Hindlimb muscle (tissue), 1 donor: ENCODE data around the gene TMEM183A. TPM values are rescaled to one million over a fixed set of nuclear protein-coding genes. Genes with fewer than 3 reads are reported as not detected.
"Not testable (repeated sequence)": the region's sequence is repeated elsewhere in the genome, so short reads cannot be mapped to it uniquely, and the experiment has no call there.

Experiments used
- DNase-seq: peaks from one replicate; pipeline ENCODE4 v3.0.0-alpha.2; 2013
- polyA plus RNA-seq: library from polyadenylated mRNA; unstranded; fragments of 120-200 nt; gene quantifications from one replicate; pipeline ENCODE4 v1.2.1, GENCODE V29; 2013; ENCODE audit not compliant: insufficient read length

The TMEM183A gene
- polyA plus RNA-seq, 1 donor = 35.5 TPM

- DNase-seq = no peak
Observed at GRCh38 chr1:202987922-202988583, 19.1 kb upstream of the TMEM183A start.

- no peak for DNase-seq
Observed at GRCh38 chr1:202989879-202990278, 17.3 kb upstream of the TMEM183A start.

GRCh38 chr1:202991112-202991511 is 16.1 kb upstream of the TMEM183A start:
- no peak for DNase-seq

GRCh38 chr1:202994756-202995155 is 12.4 kb upstream of the TMEM183A start:
- no peak for DNase-seq

- DNase-seq = peak; percentile 35
Observed at GRCh38 chr1:202998836-202999750, 8.1 kb upstream of the TMEM183A start.

GRCh38 chr1:203000217-203000944 is 6.8 kb upstream of the TMEM183A start:
- DNase-seq = no peak

- no peak for DNase-seq
Observed at GRCh38 chr1:203001986-203002385, 5.2 kb upstream of the TMEM183A start.

GRCh38 chr1:203002951-203003350 is 4.2 kb upstream of the TMEM183A start:
- DNase-seq = no peak

- DNase-seq = not testable (repeated sequence)
Observed at GRCh38 chr1:203005395-203006142, 1.6 kb upstream of the TMEM183A start.

GRCh38 chr1:203009185-203009584 is 2.0 kb downstream of the TMEM183A start:
- no peak for DNase-seq

- DNase-seq = no peak
Observed at GRCh38 chr1:203011582-203011981, 4.4 kb downstream of the TMEM183A start.

GRCh38 chr1:203017061-203017460 is 9.9 kb downstream of the TMEM183A start:
- DNase-seq = no peak

GRCh38 chr1:203017692-203018091 is 10.5 kb downstream of the TMEM183A start:
- no peak for DNase-seq

GRCh38 chr1:203022855-203023254 is 15.7 kb downstream of the TMEM183A start:
- not testable (repeated sequence) for DNase-seq

- no peak for DNase-seq
Observed at GRCh38 chr1:203025686-203026030, 18.5 kb downstream of the TMEM183A start.

GRCh38 chr1:203026031-203026665 is 19.0 kb downstream of the TMEM183A start, which contains the start of gene PPFIA4:
PPFIA4 (plus strand) TSS chr1:203026491; CDS start chr1:203039009, 12,518 bp downstream.
- DNase-seq = peak; percentile 89

GRCh38 chr1:203026666-203027663 is 19.8 kb downstream of the TMEM183A start:
- no peak for DNase-seq

- DNase-seq = no peak
Observed at GRCh38 chr1:203028067-203028783, 21.1 kb downstream of the TMEM183A start.

GRCh38 chr1:203028784-203029553 is 21.8 kb downstream of the TMEM183A start:
- DNase-seq = no peak
